ENCODE data around the gene FBXL16. TPM values are rescaled to one million over a fixed set of nuclear protein-coding genes. Genes with fewer than 3 reads are reported as not detected.
A peak's percentile ranks its signal among the peaks of the same experiment; 100 is the strongest.

FBXL16 gene
- total and polyA plus RNA-seq, 9 of the 15 experiments (the other 6 are each of a cell fraction or from before 2014, with no cell fraction given), result 0.21 to 8.2 (median 1.7) TPM

GRCh38 chr16:695355-696089, 10.1 kb downstream of the FBXL16 start (continued):
- TF ChIP-seq ELF2 (CRISPR knock-in tag; IDR thresholded peaks at IDR 0.05), result no peak
- TF ChIP-seq MECOM (CRISPR knock-in tag; IDR thresholded peaks at IDR 0.05), result no peak
- TF ChIP-seq ILK (tag; IDR thresholded peaks at IDR 0.05; ENCODE audit: borderline replicate concordance, low read depth), result no peak
- no peak for TF ChIP-seq FOXO4 (CRISPR knock-in tag; IDR thresholded peaks at IDR 0.05)
- no peak for TF ChIP-seq KLF16 (IDR thresholded peaks at IDR 0.05)
- peak; percentile 86 for TF ChIP-seq ZNF431 (CRISPR knock-in tag; IDR thresholded peaks at IDR 0.05)
- TF ChIP-seq HNRNPL (IDR thresholded peaks at IDR 0.05; ENCODE audit: low read depth, low read length), result peak; percentile 87; the same call in 1 of the 2 replicates
- no peak for TF ChIP-seq PHTF2 (CRISPR knock-in tag; IDR thresholded peaks at IDR 0.05)
- TF ChIP-seq KLF10 (CRISPR knock-in tag; IDR thresholded peaks at IDR 0.05), result no peak
- TF ChIP-seq MTA1 (IDR thresholded peaks at IDR 0.05; ENCODE audit: borderline replicate concordance), result 0 out of 2 replicates have a peak, but pooled peaks have one; percentile 17
- TF ChIP-seq ZNF408 (CRISPR knock-in tag; IDR thresholded peaks at IDR 0.05; ENCODE audit: low read depth), result no peak
- no peak for TF ChIP-seq TGIF2 (CRISPR knock-in tag; IDR thresholded peaks at IDR 0.05)
- no peak for TF ChIP-seq CBX2 (IDR thresholded peaks at IDR 0.05; ENCODE audit: insufficient read depth, low read length, poor library complexity, severe bottlenecking)
- TF ChIP-seq CEBPG (CRISPR knock-in tag; IDR thresholded peaks at IDR 0.05), result peak; percentile 69
- no peak for TF ChIP-seq CEBPG (tag; conservative IDR thresholded peaks at IDR 0.05 in 1 of 2, IDR thresholded peaks at IDR 0.05 in 1 of 2)
- no peak for TF ChIP-seq TCF15 (CRISPR knock-in tag; IDR thresholded peaks at IDR 0.05)
- no peak for TF ChIP-seq NFE2 (IDR thresholded peaks at IDR 0.05; ENCODE audit: low read depth)
- no peak for TF ChIP-seq PML (IDR thresholded peaks at IDR 0.05; ENCODE audit: low read length)
- peak; percentile 77 to 91 for TF ChIP-seq E2F6 (IDR thresholded peaks at IDR 0.05; ENCODE audit: borderline replicate concordance in 1 of 2, extremely low read depth in 1 of 2, insufficient read depth in 1 of 2, insufficient read length in 1 of 2, low read depth in 1 of 2, low read length in 1 of 2, poor library complexity in 1 of 2, severe bottlenecking in 1 of 2)
- no peak for TF ChIP-seq CBFA2T3 (IDR thresholded peaks at IDR 0.05)
- TF ChIP-seq ZNF3 (CRISPR knock-in tag; IDR thresholded peaks at IDR 0.05), result no peak
- TF ChIP-seq HMG20A (CRISPR knock-in tag; conservative IDR thresholded peaks at IDR 0.05), result no peak
- TF ChIP-seq NR2F6 (CRISPR knock-in tag; IDR thresholded peaks at IDR 0.05), result no peak
- peak; percentile 78 for TF ChIP-seq RAD51 (IDR thresholded peaks at IDR 0.05; ENCODE audit: borderline replicate concordance, low read depth)
- TF ChIP-seq PKNOX1 (IDR thresholded peaks at IDR 0.05), result peak; percentile 59; the same call in 1 of the 2 replicates
- no peak for TF ChIP-seq STAT5A (IDR thresholded peaks at IDR 0.05; ENCODE audit: borderline replicate concordance, low read length)

All from K562 (cell line).